Kidney epithelial cell (primary cell): Measurements from ENCODE around the gene KCNJ16. TPM values are rescaled to one million over a fixed set of nuclear protein-coding genes. Genes with fewer than 3 reads are reported as not detected.

Experiments
- DNase-seq: peaks from one replicate; pipeline ENCODE4 v3.0.0-alpha.2; 2010; ENCODE audit warnings: low read depth
- H3K27me3 ChIP-seq: 2 replicates; pipeline ENCODE4 v1.6.0; 2011; ENCODE audit warnings: low read length; ENCODE audit not compliant: control insufficient read depth, insufficient read depth
- H3K36me3 ChIP-seq: 2 replicates; pipeline ENCODE4 v1.5.1; 2011; ENCODE audit warnings: low read length; ENCODE audit not compliant: control insufficient read depth, insufficient read depth
- H3K4me3 ChIP-seq: 2 replicates; pipeline ENCODE4 v1.5.1; 2011; ENCODE audit warnings: low read depth, mild to moderate bottlenecking, control low read depth, low read length
- total RNA-seq: library from RNA; depleted of rRNA; stranded (reverse); fragments of >200 nt; gene quantifications from 2 replicates; pipeline ENCODE4 v1.2.3, GENCODE V29; 2015
- TF ChIP-seq, protein P1 (sequence below): IDR thresholded peaks from 2 replicates; pipeline ENCODE4 v1.5.1; 2011; ENCODE audit warnings: mild to moderate bottlenecking, moderate library complexity, low read length, control low read depth, inconsistent platforms; ENCODE audit not compliant: insufficient read depth, poor library complexity, severe bottlenecking

Gene KCNJ16
- total RNA-seq, 1 donor from 2014 or later = 4.1 TPM

DNA sequence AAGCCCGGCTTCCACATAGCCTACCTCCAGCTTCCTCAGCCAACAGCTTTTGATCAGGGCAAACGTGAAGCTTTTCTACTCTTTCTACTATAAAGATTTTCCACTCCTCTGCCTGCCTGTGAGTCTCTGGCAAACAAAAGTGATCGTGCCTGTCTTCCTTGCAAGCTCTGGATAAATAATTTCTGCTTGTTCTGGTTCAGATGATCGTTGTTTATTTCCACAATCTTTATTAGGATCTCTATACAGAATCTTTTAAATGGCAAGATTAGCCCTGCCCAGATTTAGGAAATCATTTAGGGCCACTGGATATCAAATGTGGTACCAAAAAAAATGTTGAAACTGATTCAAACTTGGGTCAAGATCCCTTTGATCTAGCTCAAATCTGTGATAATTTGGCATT, 20.4 kb downstream of the KCNJ16 start:
- H3K27me3 ChIP-seq = no peaks in the 10 kb centered on the region
- no peak for DNase-seq

DNA sequence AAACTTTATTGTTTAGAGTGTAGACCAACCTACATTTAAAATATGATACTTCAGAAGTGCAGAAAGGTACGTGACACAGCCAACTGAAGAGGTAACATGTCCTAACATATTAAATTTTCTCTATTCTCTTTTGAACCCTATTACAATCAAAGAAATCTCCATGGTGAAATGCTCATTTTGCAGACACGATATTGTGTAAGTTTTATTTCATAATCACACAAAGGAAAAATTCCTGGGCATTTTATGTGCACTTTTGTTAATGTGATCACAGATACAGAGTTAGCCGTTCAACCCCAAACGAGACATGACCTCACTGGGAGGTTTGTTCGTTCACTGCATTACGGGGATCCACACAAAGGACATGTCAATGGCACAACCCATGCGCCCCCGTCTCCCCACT, 21.8 kb downstream of the KCNJ16 start:
- no peaks in the 10 kb centered on the region for H3K27me3 ChIP-seq
- no peaks in the 10 kb centered on the region for H3K36me3 ChIP-seq
- no peak overlapping the region for H3K4me3 ChIP-seq
- DNase-seq = no peak
- TF ChIP-seq, protein P1, sequence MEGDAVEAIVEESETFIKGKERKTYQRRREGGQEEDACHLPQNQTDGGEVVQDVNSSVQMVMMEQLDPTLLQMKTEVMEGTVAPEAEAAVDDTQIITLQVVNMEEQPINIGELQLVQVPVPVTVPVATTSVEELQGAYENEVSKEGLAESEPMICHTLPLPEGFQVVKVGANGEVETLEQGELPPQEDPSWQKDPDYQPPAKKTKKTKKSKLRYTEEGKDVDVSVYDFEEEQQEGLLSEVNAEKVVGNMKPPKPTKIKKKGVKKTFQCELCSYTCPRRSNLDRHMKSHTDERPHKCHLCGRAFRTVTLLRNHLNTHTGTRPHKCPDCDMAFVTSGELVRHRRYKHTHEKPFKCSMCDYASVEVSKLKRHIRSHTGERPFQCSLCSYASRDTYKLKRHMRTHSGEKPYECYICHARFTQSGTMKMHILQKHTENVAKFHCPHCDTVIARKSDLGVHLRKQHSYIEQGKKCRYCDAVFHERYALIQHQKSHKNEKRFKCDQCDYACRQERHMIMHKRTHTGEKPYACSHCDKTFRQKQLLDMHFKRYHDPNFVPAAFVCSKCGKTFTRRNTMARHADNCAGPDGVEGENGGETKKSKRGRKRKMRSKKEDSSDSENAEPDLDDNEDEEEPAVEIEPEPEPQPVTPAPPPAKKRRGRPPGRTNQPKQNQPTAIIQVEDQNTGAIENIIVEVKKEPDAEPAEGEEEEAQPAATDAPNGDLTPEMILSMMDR = no peak

More for the DNA sequence above, 20.4 kb downstream of the KCNJ16 start:
- Histone ChIP-seq H3K36me3 (no peaks in the 10 kb centered on the region), H3K4me3 (no peak overlapping the region)
- TF ChIP-seq, protein P1 = no peak

DNA sequence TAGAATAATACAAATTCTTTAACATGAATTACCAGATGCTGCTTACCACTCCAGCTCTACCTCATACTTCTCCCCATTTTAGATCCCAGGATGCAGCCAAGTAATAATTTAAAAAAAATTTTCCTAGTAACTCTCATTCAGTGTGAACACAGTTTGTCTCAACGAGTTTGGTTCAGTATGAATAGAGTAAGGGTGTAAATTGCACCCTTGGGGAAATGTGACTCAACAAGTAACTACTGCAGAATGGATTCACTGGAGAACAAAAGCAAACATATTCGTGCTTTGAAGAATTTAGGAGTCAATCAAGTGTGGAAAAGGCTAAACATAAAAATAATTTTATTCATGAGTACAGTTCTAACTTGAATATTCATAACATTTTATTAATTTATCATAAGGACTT, 23.0 kb downstream of the KCNJ16 start:
- Histone ChIP-seq H3K27me3 (no peaks in the 10 kb centered on the region), H3K4me3 (no peak overlapping the region), H3K36me3 (no peaks in the 10 kb centered on the region)
- no peak for DNase-seq
- TF ChIP-seq, protein P1 = no peak

DNA sequence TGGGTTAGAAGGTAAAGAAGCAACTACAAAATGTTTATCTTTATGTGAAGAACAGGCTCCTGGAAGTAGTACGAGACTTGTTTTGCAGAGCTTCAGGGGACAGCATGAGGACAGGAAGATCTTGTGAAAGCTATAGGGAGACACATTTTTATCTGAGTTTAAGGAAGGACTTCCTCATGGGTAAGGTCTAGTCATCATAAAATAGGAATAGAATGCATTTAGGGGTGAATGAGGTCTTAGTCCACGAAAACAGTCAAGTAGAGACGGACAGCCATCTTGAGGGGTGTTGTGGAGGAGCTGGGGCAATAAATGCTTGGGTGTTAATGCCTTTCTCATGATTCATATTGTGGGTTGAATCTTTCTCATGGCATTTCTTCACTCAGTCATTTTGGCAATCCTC, 24.3 kb downstream of the KCNJ16 start:
- TF ChIP-seq, protein P1 = no peak
- H3K4me3 ChIP-seq = no peak overlapping the region
- no peaks in the 10 kb centered on the region for H3K36me3 ChIP-seq
- no peaks in the 10 kb centered on the region for H3K27me3 ChIP-seq
- DNase-seq = no peak

DNA sequence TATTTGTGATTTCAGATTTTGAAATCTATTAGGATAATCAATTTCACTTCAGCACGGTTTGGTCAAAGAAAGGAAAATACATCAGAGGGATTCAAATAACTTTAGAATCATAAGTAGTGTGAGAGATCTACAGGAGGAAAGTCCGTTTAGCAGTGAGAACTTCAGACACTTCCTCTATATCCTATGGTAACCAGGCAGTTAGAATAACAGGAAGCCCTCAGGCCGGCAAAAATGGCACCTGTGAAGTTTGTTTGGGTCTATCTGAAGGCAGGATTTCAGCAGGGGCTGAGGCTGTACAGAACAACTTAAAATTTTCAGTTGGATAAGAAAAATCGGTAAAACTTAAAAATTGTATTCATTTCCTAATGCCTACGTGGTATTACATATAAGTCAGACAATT, 24.9 kb downstream of the KCNJ16 start:
- Histone ChIP-seq H3K36me3 (no peaks in the 10 kb centered on the region), H3K27me3 (no peaks in the 10 kb centered on the region), H3K4me3 (no peak overlapping the region)
- DNase-seq = no peak
- TF ChIP-seq, protein P1 = no peak

DNA sequence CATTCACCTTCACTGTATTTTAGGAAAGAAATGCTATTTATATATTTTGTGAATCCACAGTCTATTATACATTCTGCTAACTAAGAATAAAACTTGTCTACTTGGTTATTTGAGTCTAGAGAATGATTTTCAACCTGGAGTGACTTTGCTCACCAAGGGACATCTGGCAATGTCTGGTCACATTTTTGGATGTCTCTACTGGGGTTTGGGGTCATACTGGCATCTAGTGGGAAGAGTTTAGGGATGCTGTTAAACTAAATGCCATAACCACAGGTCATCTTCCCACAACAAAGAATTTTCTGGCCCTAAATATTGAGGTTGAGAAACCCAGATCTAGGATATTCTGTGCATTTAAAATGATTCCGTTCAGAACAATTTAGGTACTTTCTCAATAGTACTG, 26.0 kb downstream of the KCNJ16 start:
- H3K4me3 ChIP-seq = no peak overlapping the region
- H3K27me3 ChIP-seq = no peaks in the 10 kb centered on the region
- no peak for DNase-seq
- no peaks in the 10 kb centered on the region for H3K36me3 ChIP-seq
- TF ChIP-seq, protein P1 = no peak
